Daoy (cell line): Measurements from ENCODE around the gene SNF8. TPM values are rescaled to one million over a fixed set of nuclear protein-coding genes. Genes with fewer than 3 reads are reported as not detected.

Source experiments
- DNase-seq: peaks from one replicate; pipeline ENCODE4 v3.0.0-alpha.2; 2015; ENCODE audit warnings: low read depth
- total RNA-seq: library from RNA; depleted of rRNA; stranded (reverse); fragments of >200 nt; shearing (Covaris generic); gene quantifications from 2 replicates; pipeline ENCODE4 v1.2.3, GENCODE V29; 2014

Gene SNF8
- total RNA-seq, 1 experiment from 2014 or later, result 64.9 TPM

- no peak for DNase-seq
Observed at GRCh38 chr17:48929812-48930165, 14.9 kb downstream of the SNF8 start.

DNA sequence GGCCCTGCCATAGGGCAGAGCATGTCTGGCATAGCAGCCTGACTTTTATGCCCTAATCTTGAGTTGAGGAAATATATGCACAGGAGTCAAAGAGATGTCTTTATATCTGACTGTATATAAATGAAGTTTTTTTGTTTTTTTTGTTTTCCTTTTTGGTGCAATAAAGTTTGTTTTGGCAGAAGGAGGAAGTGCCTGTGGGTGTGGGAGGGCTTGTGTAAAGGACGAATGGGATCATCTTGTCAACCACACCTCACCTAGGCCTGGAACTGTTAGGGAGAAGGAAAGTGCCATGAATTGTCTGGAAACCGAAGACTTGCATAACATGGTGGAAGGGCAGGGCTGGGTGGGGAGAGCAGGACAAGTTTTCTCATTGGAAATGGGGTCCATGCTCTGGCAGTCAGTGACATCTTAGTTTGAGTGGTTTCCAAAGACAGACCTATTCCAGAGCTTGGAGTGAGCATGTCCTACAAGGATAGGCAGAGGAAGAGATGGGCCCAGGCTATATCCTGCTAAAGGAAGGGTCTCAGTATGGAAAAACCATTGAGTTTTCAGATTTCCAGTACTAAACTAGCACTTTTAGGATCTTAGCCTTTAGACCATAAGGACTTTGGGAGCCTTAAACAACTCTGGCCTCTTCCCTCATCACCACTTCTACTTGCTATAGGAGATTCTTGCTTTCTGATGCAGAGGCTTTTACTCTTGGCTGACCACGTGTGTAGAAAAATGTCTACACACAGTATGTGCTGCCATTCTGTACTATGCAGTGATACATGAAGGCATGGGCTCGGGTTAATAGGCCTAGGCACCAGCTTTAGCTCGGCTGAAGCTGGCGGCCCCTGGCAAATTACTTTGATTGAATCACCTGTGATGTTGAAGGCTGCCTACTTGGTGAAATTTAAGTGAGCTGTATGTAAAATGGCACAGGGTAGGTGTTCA, 15.5 kb downstream of the SNF8 start:
- no peak for DNase-seq

DNA sequence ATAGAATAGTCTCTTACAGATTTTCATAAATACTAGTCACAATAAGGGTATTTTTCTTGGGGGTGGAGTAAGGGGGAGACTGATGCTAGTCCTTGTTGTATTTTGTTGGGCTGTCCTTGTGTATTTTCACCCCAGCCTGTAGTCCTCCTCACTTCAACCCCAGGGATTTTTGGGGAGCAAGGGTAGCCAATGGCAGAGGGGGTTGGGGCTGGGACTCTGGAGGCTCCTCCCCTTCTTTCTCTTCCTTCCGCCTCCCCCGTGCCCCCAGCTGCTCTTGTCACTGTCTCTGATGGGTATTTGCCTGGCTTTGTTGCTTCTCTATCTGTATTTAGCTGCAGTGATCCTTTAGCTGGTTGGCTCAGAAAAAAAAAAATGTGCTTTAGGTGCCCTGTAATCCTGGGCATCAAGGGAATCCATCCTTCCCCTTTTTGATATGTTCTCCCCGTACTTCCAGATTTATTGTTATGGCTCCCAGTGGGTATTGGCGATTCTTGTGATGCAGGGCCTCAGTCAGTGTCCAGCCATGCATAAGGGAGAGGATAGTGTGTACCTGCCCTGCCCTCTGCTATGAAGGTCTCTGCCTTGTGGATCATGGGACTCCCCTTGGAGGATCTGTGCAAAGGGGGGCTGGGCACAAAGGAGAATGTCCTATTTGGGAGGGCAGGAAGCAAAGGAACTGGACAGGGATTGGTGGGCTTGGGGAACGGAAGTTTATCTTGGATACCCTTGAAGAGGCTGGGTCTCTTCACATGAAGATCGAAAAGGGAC, 16.5 kb downstream of the SNF8 start:
- no peak for DNase-seq

- no peak for DNase-seq
Observed at GRCh38 chr17:48925991-48926342, 18.7 kb downstream of the SNF8 start.

DNA sequence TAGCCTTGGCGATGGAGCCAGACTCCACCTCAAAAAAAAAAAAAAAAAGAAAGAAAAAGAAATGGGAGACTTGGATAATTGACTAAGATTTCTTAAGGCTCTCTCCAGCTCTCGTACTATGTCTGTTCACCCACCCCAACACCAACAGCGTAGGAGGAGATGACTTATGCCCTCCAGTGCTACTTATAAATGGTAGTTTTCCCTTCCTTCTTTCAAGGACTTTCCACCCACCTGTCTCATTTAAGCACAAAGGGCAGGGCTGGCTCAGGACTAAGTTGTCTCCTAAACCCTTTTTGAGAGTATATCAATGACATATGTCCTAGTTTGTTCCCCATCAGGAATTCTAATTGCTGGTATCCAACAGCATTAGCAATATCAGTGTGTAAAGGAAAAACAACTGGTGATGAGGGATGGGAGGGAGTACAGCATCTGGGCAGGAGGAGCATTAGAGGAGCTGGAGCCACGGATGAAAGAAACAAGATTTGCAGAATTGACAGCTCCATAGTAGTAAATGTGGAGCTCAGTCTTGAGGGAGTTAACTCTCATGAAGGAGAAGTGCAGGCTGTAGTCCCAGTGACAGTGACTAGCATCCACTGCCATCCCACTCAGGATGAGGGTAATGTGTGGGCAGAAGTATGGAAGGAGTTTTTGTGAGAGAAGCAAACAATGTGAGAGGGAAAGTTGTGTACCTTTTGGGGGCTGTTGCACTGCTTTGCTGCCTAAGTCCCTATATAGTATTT, 19.2 kb downstream of the SNF8 start:
- DNase-seq, result no peak

- peak; percentile 78 for DNase-seq
Observed at GRCh38 chr17:48915459-48916282, 29.0 kb downstream of the SNF8 start.

- DNase-seq, result no peak
Observed at GRCh38 chr17:48912476-48912875, 32.2 kb downstream of the SNF8 start.

- DNase-seq, result no peak
Observed at GRCh38 chr17:48910370-48910769, 34.3 kb downstream of the SNF8 start.

DNA sequence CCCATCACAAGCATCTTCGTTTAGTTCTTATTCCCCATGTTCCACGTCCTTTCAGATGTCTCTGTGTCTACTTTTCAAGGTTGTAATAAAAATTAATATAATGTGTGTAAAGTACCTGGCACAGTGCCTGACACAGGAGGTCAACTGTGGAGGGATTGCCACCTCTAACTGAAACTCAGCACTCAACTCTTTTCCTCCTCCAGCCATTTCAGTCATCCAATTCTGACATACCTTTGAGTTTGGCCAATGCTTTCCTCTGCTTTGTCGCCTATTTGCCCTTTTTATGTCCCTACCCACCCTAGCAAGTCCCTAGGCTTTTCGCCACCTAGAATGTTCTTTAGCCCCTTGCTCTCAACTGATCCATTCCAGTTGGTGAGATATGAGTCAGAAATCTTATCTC, 34.9 kb downstream of the SNF8 start:
- DNase-seq, result peak; percentile 12

- peak; percentile 92 for DNase-seq
Observed at GRCh38 chr17:48908853-48909394, 35.7 kb downstream of the SNF8 start.

GRCh38 chr17:48908047-48908843, 36.4 kb downstream of the SNF8 start, which contains the start of gene UBE2Z:
TSS of gene UBE2Z (plus strand) at chr17:48908407. CDS start at chr17:48908504, 97 bp downstream.
- peak; percentile 96 for DNase-seq

GRCh38 chr17:48907713-48908046, 37.0 kb downstream of the SNF8 start:
- no peak for DNase-seq

DNA sequence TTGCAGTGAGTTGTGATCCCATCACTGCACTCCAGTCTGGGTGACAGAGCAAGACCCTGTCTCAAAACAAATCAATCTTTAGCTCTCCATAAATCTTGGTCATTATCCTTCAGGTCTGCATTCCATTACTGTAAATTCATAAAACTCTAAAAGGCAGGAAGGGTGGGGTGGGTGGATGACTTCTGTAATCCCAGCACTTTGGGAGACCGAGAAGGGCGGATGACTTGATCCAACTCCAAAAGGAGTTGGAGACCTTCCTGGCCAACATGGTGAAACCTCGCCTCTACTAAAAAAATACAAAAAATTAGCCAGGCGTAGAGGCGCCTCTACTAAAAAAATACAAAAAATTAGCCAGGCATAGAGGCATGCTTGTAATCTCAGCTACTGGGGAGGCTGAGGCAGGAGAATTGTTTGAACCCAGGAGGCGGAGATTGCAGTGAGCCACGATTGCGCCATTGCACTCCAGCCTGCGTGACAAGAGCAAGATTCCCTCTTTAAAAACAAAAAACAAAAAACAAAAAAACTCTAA, 38.6 kb downstream of the SNF8 start:
- DNase-seq, result no peak

DNA sequence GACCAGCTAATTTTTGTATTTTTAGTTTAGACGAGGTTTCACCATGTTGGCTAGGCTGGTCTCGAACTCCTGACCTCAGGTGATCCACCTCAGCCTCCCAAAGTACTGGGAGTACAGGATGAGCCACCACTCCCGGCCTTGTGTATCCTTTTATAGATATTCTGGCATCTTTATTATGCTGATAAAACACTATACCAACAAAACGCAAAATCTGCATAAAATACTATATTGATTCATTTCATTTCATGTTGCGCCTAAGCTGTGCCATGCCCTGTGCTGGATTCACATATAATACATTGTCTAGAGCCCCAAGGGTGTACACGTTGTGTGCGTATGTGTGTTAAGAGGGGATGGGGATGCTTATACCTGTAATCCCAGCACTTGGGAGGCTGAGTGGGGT, 40.2 kb downstream of the SNF8 start:
- no peak for DNase-seq

- no peak for DNase-seq
Observed at GRCh38 chr17:48903401-48903800, 41.2 kb downstream of the SNF8 start.

- DNase-seq, result no peak
Observed at GRCh38 chr17:48901241-48901640, 43.4 kb downstream of the SNF8 start.

DNA sequence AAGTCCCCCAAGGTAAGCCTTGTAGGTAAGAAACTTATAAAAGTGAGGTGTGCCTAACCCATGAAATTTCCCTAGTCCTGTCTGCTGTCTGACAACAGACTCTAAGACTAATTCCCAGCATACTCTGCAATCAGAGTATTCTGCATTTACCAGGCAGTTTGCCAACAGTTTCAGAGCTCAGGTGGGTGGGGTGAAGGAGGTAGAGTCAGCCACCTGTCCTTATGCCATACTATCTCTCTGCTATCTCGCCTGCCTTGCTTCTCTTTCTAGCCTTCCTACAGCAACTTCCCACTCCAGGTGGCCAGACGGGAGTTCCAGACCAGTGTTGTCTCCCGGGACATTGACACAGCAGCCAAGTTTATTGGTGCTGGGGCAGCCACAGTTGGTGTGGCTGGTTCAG, 49.8 kb downstream of the SNF8 start:
- DNase-seq, result no peak

GRCh38 chr17:48893646-48894508, 50.8 kb downstream of the SNF8 start:
- DNase-seq, result no peak
